H1 (cell line): ENCODE measurements around the gene ZBTB33. TPM values are rescaled to one million over a fixed set of nuclear protein-coding genes. Genes with fewer than 3 reads are reported as not detected.

Source experiments
- CTCF ChIA-PET: fragments of 300-600 bp; sonication (Branson Sonifier 250); formaldehyde crosslinking; loops from one replicate; lab custom pipeline; 2021; ENCODE audit not compliant: partially characterized antibody; lab: Charles Lee
- POLR2A ChIA-PET: fragments of 300-600 bp; sonication (Branson Sonifier 250); formaldehyde crosslinking; loops from one replicate; lab custom pipeline; 2021; ENCODE audit warnings: inconsistent platforms; ENCODE audit not compliant: partially characterized antibody; lab: Charles Lee
- DNase-seq, 2 experiments: peaks; one replicate each; pipeline versions ENCODE4 v3.0.0 to v3.0.0-alpha.2; 2010 to 2022; ENCODE audit warnings: low spot score in 2 of 2, low read depth in 1 of 2, mixed read lengths in 1 of 2
- FAIRE-seq: peaks from 2 replicates; lab custom pipeline; 2011; peaks lifted over from hg19 to GRCh38; lab: Jason Lieb, UNC
- H2AFZ ChIP-seq: 2 replicates; pipeline ENCODE4 v1.8.1; 2012; ENCODE audit warnings: low read length, inconsistent platforms
- H2AK5ac ChIP-seq: 2 replicates; pipeline ENCODE4 v1.6.1; 2013; ENCODE audit warnings: low read depth, low read length
- H2BK120ac ChIP-seq: replicated peaks from 2 replicates; pipeline ENCODE3; 2013; ENCODE audit warnings: low read depth, low read length, inconsistent platforms
- H2BK12ac ChIP-seq: 2 replicates; pipeline ENCODE4 v1.6.1; 2013; ENCODE audit warnings: low read depth, low read length
- H2BK15ac ChIP-seq: 2 replicates; pipeline ENCODE4 v1.6.1; 2013; ENCODE audit warnings: low read length
- H2BK20ac ChIP-seq: 2 replicates; pipeline ENCODE4 v1.6.1; 2013; ENCODE audit warnings: low read length
- H2BK5ac ChIP-seq: 2 replicates; pipeline ENCODE4 v1.6.1; 2013; ENCODE audit warnings: low read depth, low read length
- H3K14ac ChIP-seq: 2 replicates; pipeline ENCODE4 v1.6.1; 2013; ENCODE audit warnings: inconsistent platforms; ENCODE audit not compliant: insufficient read length
- H3K18ac ChIP-seq: 2 replicates; pipeline ENCODE4 v1.6.1; 2013; ENCODE audit warnings: low read length; ENCODE audit errors: extremely low read depth
- H3K23ac ChIP-seq: 2 replicates; pipeline ENCODE4 v1.6.1; 2013; ENCODE audit warnings: inconsistent platforms; ENCODE audit not compliant: insufficient read length
- H3K23me2 ChIP-seq: 2 replicates; pipeline ENCODE4 v1.6.1; 2013; ENCODE audit warnings: low read depth, low read length
- H3K27ac ChIP-seq: 2 replicates; pipeline ENCODE4 v1.6.1; 2011; ENCODE audit warnings: low read depth, low read length, inconsistent platforms
- H3K27me3 ChIP-seq, 4 experiments: replicated peaks in 1 of 4; 1 replicate in 1 of 4; 2 replicates in 3 of 4; pipeline versions ENCODE4 v1.6.1 to v1.8.1; 2011 to 2013; ENCODE audit warnings: low read length in 3 of 4, mild to moderate bottlenecking in 3 of 4, inconsistent platforms in 2 of 4, mixed read lengths in 2 of 4, moderate library complexity in 1 of 4; ENCODE audit not compliant: control insufficient read depth in 3 of 4, insufficient read depth in 3 of 4; ENCODE audit errors: extremely low read depth in 1 of 4
- H3K36me3 ChIP-seq, 4 experiments: 2 replicates each; pipeline versions ENCODE4 v1.6.1 to v1.8.1; 2011 to 2013; ENCODE audit warnings: mild to moderate bottlenecking in 4 of 4, low read length in 3 of 4, moderate library complexity in 2 of 4, control low read depth in 1 of 4, inconsistent platforms in 1 of 4; ENCODE audit not compliant: insufficient read depth in 4 of 4, control insufficient read depth in 2 of 4
- H3K4ac ChIP-seq: replicated peaks from 2 replicates; pipeline ENCODE3; 2013; ENCODE audit warnings: low read length, low read depth, mixed read lengths, inconsistent platforms; ENCODE audit not compliant: insufficient read length
- H3K4me1 ChIP-seq, 4 experiments: replicated peaks in 1 of 4; 1 replicate in 1 of 4; 2 replicates in 3 of 4; pipeline versions ENCODE4 v1.6.1 to v1.8.1; 2011 to 2013; ENCODE audit warnings: low read length in 3 of 4, inconsistent platforms in 2 of 4, mixed read lengths in 1 of 4; ENCODE audit not compliant: insufficient read depth in 4 of 4, control insufficient read depth in 3 of 4
- H3K4me2 ChIP-seq, 2 experiments: 2 replicates each; pipeline versions ENCODE4 v1.6.1 to v1.8.1; 2011 to 2013; ENCODE audit warnings: low read depth in 2 of 2, low read length in 2 of 2, control low read depth in 1 of 2, inconsistent platforms in 1 of 2, mild to moderate bottlenecking in 1 of 2; ENCODE audit not compliant: insufficient read depth in 1 of 2
- H3K4me3 ChIP-seq, 4 experiments: fragments of 200-600, 300-600 bp in 1 of 4; sonication (generic), shearing (Covaris generic), sonication (Bioruptor Twin) in 1 of 4; 2 replicates each; pipeline versions ENCODE4 v1.5.1 to v1.8.1; 2011 to 2016; ENCODE audit warnings: low read length in 4 of 4, low read depth in 3 of 4, control low read depth in 2 of 4, inconsistent platforms in 2 of 4, mild to moderate bottlenecking in 2 of 4, mixed read lengths in 1 of 4, moderate library complexity in 1 of 4; ENCODE audit not compliant: insufficient read depth in 2 of 4; ENCODE audit errors: extremely low read depth in 1 of 4
- H3K56ac ChIP-seq: replicated peaks from 2 replicates; pipeline ENCODE3; 2013; ENCODE audit warnings: low read depth, mild to moderate bottlenecking, mixed read lengths, low read length, inconsistent platforms; ENCODE audit not compliant: insufficient read length
- H3K79me1 ChIP-seq: 2 replicates; pipeline ENCODE4 v1.6.1; 2013; ENCODE audit warnings: low read depth, low read length, control low read depth
- H3K79me2 ChIP-seq, 2 experiments: 2 replicates each; pipeline versions ENCODE4 v1.6.1 to v1.8.1; 2012 to 2013; ENCODE audit warnings: low read length in 2 of 2, mild to moderate bottlenecking in 2 of 2, inconsistent platforms in 1 of 2; ENCODE audit not compliant: insufficient read depth in 2 of 2, control insufficient read depth in 1 of 2
- H3K9ac ChIP-seq, 4 experiments: replicated peaks in 1 of 4; 1 replicate in 1 of 4; 2 replicates in 3 of 4; pipeline versions ENCODE4 v1.6.1 to v1.8.1; 2011 to 2013; ENCODE audit warnings: low read depth in 3 of 4, low read length in 3 of 4, control low read depth in 2 of 4, mild to moderate bottlenecking in 2 of 4, moderate library complexity in 2 of 4, inconsistent platforms in 1 of 4; ENCODE audit errors: extremely low read depth in 1 of 4
- H3K9me3 ChIP-seq, 2 experiments: 2 replicates each; pipeline versions ENCODE4 v1.6.1 to v1.8.1; 2012 to 2013; ENCODE audit warnings: mild to moderate bottlenecking in 2 of 2, moderate library complexity in 2 of 2, control low read depth in 1 of 2, inconsistent platforms in 1 of 2, low read depth in 1 of 2, low read length in 1 of 2, mixed read lengths in 1 of 2; ENCODE audit not compliant: insufficient read depth in 2 of 2
- H4K20me1 ChIP-seq, 2 experiments: replicated peaks in 1 of 2; 2 replicates each; pipeline versions ENCODE3 to v1.8.1; 2011 to 2013; ENCODE audit warnings: inconsistent platforms in 2 of 2, low read length in 2 of 2, mild to moderate bottlenecking in 1 of 2; ENCODE audit not compliant: insufficient read depth in 2 of 2, control insufficient read depth in 1 of 2
- H4K5ac ChIP-seq: 2 replicates; pipeline ENCODE4 v1.6.1; 2013; ENCODE audit warnings: low read length, low read depth, mixed read lengths, inconsistent platforms; ENCODE audit not compliant: insufficient read length
- H4K8ac ChIP-seq: 2 replicates; pipeline ENCODE4 v1.8.0; 2013; ENCODE audit warnings: mild to moderate bottlenecking, moderate library complexity, low read length, inconsistent platforms; ENCODE audit not compliant: insufficient read depth; ENCODE audit errors: extremely low read depth
- H4K91ac ChIP-seq: replicated peaks from 2 replicates; pipeline ENCODE3; 2013; ENCODE audit warnings: low read length, mixed read lengths, inconsistent platforms; ENCODE audit not compliant: insufficient read length
- BACH1 ChIP-seq: IDR thresholded peaks from 2 replicates; pipeline ENCODE4 v1.6.1; 2012; ENCODE audit warnings: low read length, improper control_type of control experiment
- KDM5A ChIP-seq: fragments of 200-600 bp; IDR thresholded peaks from 2 replicates; pipeline ENCODE4 v1.7.1; 2012; ENCODE audit warnings: mild to moderate bottlenecking, low read length, inconsistent platforms, mixed read lengths
- MAFK ChIP-seq: IDR thresholded peaks from 2 replicates; pipeline ENCODE4 v1.6.1; 2012; ENCODE audit warnings: low read depth, mild to moderate bottlenecking, improper control_type of control experiment, low read length
- POLR2AphosphoS5 ChIP-seq: IDR thresholded peaks from 2 replicates; pipeline ENCODE4 v1.6.1; 2011; ENCODE audit warnings: low read depth, low read length
- RBBP5 ChIP-seq: IDR thresholded peaks from 2 replicates; pipeline ENCODE4 v1.7.1; 2012; ENCODE audit warnings: low read depth, mild to moderate bottlenecking, inconsistent platforms, low read length, moderate library complexity, borderline replicate concordance
- SP4 ChIP-seq: IDR thresholded peaks from 2 replicates; pipeline ENCODE4 v1.6.1; 2012; ENCODE audit warnings: low read length, inconsistent platforms
- WGBS, 2 experiments: shearing (Covaris generic) in 1 of 2; methylation state at CpG; one replicate each; pipeline versions ENCODE4 v1.1.6 to v1.1.7; 2013 to 2015; ENCODE audit warnings: low lambda C conversion rate in 2 of 2, mixed read lengths in 2 of 2, inconsistent platforms in 1 of 2, low coverage in 1 of 2, missing lambda C conversion rate in 1 of 2; ENCODE audit not compliant: insufficient replicate concordance in 2 of 2, insufficient coverage in 1 of 2, insufficient read length in 1 of 2; ENCODE audit errors: extremely low coverage in 1 of 2, missing lambda C conversion rate in 1 of 2; 5-methylcytosine and 5-hydroxymethylcytosine counted together
- polyA plus RNA-seq, 7 experiments: library from polyadenylated mRNA; depleted of rRNA in 3 of 7; stranded (reverse) in 5 of 7; unstranded in 2 of 7; fragments of >200 nt in 5 of 7; fragments of 200-250 nt in 2 of 7; gene quantifications; 1 replicate in 5 of 7; 2 replicates in 1 of 7; 4 replicates in 1 of 7; pipeline versions ENCODE4 v1.2.1 to v1.2.3, GENCODE V29; 2011 to 2013; ENCODE audit warnings: missing spikeins in 2 of 7, mixed read lengths in 2 of 7
- total RNA-seq: library from RNA; stranded (reverse); fragmentation: NEBNext Ultra II Directional; extraction: Animal tissue kit (Norgen Biotek cat#: 25700); gene quantifications from 2 replicates; pipeline ENCODE4 v1.2.1, GENCODE V29; 2021
- TF ChIP-seq, protein P1 (sequence below), 3 experiments: IDR thresholded peaks; 1 replicate in 2 of 3; 2 replicates in 1 of 3; pipeline versions ENCODE4 v1.5.1 to v1.6.1; 2011; ENCODE audit warnings: low read length in 3 of 3, mild to moderate bottlenecking in 3 of 3, inconsistent platforms in 2 of 3, low read depth in 1 of 3, moderate library complexity in 1 of 3; ENCODE audit not compliant: insufficient read depth in 1 of 3; ENCODE audit errors: control extremely low read depth in 1 of 3

The ZBTB33 gene
- total and polyA plus RNA-seq, 2 of the 8 experiments (the other 6 are each of a cell fraction or from before 2014, with no cell fraction given): 3.4 to 14.9 TPM

DNA sequence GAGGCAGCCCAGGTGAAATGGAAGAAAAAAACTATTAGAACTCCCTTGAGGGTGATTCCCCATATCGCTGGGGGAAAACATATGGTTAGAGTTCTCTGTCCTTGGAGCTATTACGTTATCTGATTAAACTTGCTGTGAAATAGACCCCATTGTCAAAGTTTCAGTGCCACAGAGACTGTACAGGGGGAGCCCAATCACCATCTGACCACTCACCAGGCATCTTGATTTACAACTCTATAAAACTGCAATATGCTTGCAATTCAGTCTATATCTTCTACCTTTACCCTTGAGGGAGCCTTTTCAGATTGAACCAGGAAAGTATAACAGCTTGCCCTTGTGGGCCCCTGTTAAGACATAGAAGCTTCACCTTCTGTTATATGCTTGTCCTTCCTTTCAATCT, 42.4 kb downstream of the ZBTB33 start:
- no peaks in the 10 kb centered on the region for H3K4me1 ChIP-seq
- no peak overlapping the region for H2AK5ac ChIP-seq
- no peak overlapping the region for H3K4ac ChIP-seq
- WGBS, 2 experiments: 87% methylated on average over 2 of the region's 2 CpGs; no CpG with 5 or more reads in 1 of the 2 experiments
- H3K14ac ChIP-seq: no peak overlapping the region
- FAIRE-seq (no peak), DNase-seq (no peak)
- H4K20me1 ChIP-seq: no peaks in the 10 kb centered on the region
- H2BK120ac ChIP-seq: no peak overlapping the region
- H3K23me2 ChIP-seq: no peaks in the 10 kb centered on the region
- no peak overlapping the region for H2BK12ac ChIP-seq
- H4K91ac ChIP-seq: no peak overlapping the region
- no peaks in the 10 kb centered on the region for H3K27me3 ChIP-seq
- no peak overlapping the region for H3K9ac ChIP-seq
- H3K9me3 ChIP-seq: no peaks in the 10 kb centered on the region
- H3K56ac ChIP-seq: no peak overlapping the region
- no peak overlapping the region for H4K8ac ChIP-seq
- H3K27ac ChIP-seq: no peak overlapping the region
- no peaks in the 10 kb centered on the region for H3K79me2 ChIP-seq
- no peaks in the 10 kb centered on the region for H3K36me3 ChIP-seq
- no peaks in the 10 kb centered on the region for H3K79me1 ChIP-seq
- no peak overlapping the region for H3K4me2 ChIP-seq
- no peak overlapping the region for H4K5ac ChIP-seq
- no peak overlapping the region for H2BK15ac ChIP-seq
- H2BK5ac ChIP-seq: no peak overlapping the region
- H2BK20ac ChIP-seq: no peak overlapping the region
- no peak overlapping the region for H3K4me3 ChIP-seq
- no peak overlapping the region for H3K23ac ChIP-seq
- no peak overlapping the region for H3K18ac ChIP-seq
- H2AFZ ChIP-seq: no peak overlapping the region
- POLR2A ChIA-PET: no interaction called here
- CTCF ChIA-PET: interaction anchor here (0.7 to 1.7 kb wide), 4 partner anchors 12 to 175 kb away, joined by 3 to 5 read pairs (median 4); no protein-coding TSS in a partner anchor
- TF ChIP-seq KDM5A (no peak), SP4 (no peak), POLR2AphosphoS5 (no peak), BACH1 (no peak), MAFK (no peak), RBBP5 (no peak)
- TF ChIP-seq, protein P1, sequence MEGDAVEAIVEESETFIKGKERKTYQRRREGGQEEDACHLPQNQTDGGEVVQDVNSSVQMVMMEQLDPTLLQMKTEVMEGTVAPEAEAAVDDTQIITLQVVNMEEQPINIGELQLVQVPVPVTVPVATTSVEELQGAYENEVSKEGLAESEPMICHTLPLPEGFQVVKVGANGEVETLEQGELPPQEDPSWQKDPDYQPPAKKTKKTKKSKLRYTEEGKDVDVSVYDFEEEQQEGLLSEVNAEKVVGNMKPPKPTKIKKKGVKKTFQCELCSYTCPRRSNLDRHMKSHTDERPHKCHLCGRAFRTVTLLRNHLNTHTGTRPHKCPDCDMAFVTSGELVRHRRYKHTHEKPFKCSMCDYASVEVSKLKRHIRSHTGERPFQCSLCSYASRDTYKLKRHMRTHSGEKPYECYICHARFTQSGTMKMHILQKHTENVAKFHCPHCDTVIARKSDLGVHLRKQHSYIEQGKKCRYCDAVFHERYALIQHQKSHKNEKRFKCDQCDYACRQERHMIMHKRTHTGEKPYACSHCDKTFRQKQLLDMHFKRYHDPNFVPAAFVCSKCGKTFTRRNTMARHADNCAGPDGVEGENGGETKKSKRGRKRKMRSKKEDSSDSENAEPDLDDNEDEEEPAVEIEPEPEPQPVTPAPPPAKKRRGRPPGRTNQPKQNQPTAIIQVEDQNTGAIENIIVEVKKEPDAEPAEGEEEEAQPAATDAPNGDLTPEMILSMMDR (IDR thresholded peaks at IDR 0.05; ENCODE audit: control extremely low read depth in 1 of 3, insufficient read depth in 1 of 3, low read depth in 1 of 3, low read length in 3 of 3): no peak
